Activated CD8-positive, alpha-beta memory T cell treated with anti-CD3 and anti-CD28 coated beads for 1 hour (primary cell): ENCODE measurements around the gene ZFP92.

Experiments used
- DNase-seq, 2 donors: peaks; one replicate each; pipeline ENCODE4 v3.0.0-alpha.2; 2020; ENCODE audit warnings: low read depth in 1 of 2; ENCODE audit errors: extremely low read depth in 1 of 2

The ZFP92 gene

GRCh38 chrX:153454901-153455550 lies 43.8 kb downstream of the ZFP92 start:
- DNase-seq: no peak

- DNase-seq: no peak
Measured at GRCh38 chrX:153455571-153455970, 44.3 kb downstream of the ZFP92 start.

- no peak for DNase-seq
Measured at GRCh38 chrX:153456161-153456560, 44.9 kb downstream of the ZFP92 start.

GRCh38 chrX:153456704-153457103 lies 45.4 kb downstream of the ZFP92 start:
- DNase-seq: no peak

GRCh38 chrX:153457136-153457825 lies 46.0 kb downstream of the ZFP92 start:
- no peak for DNase-seq

- no peak for DNase-seq
Measured at GRCh38 chrX:153457827-153458466, 46.7 kb downstream of the ZFP92 start.

GRCh38 chrX:153458476-153458875 lies 47.2 kb downstream of the ZFP92 start:
- no peak for DNase-seq

- DNase-seq: no peak
Measured at GRCh38 chrX:153459986-153460385, 48.7 kb downstream of the ZFP92 start.

GRCh38 chrX:153460826-153461225 lies 49.6 kb downstream of the ZFP92 start:
- DNase-seq: peak in 1 of 2 donors; percentile 29
